Measurements from ENCODE around the gene HDAC10.
A peak's percentile ranks its signal among the peaks of the same experiment; 100 is the strongest.

Gene HDAC10

GRCh38 chr22:50260801-50261614 lies 9.9 kb upstream of the HDAC10 start:
- TF ChIP-seq CTCF (IDR thresholded peaks at IDR 0.05; ENCODE audit: low read depth, low read length) (no peak), EZH2phosphoT487 (IDR thresholded peaks at IDR 0.05; ENCODE audit: low read depth) (no peak)
- Histone ChIP-seq H3K9me3 (ENCODE audit: insufficient read depth, low read length) (no peaks in the 10 kb centered on the region), H3K4me3 (ENCODE audit: low read length) (peak overlapping the region; percentile 97), H3K27me3 (ENCODE audit: low read depth, low read length) (no peaks in the 10 kb centered on the region), H4K20me1 (ENCODE audit: insufficient read depth, low read length) (no peaks in the 10 kb centered on the region), H3K9ac (ENCODE audit: low read length) (peak overlapping the region; percentile 91), H3K4me1 (ENCODE audit: low read length) (peaks cover 21% of the 10 kb centered on the region), H3K36me3 (replicated peaks; ENCODE audit: low read depth, low read length) (no peaks in the 10 kb centered on the region), H2AFZ (ENCODE audit: low read depth, low read length) (no peak overlapping the region), H3K27ac (ENCODE audit: low read length) (peak overlapping the region; percentile 55), H3K79me2 (ENCODE audit: low read length) (peaks cover 18% of the 10 kb centered on the region), H3K4me2 (ENCODE audit: low read length) (peak overlapping the region; percentile 92)

- peaks cover 18% of the 10 kb centered on the region for H3K79me2 ChIP-seq (ENCODE audit: low read length)
- peak overlapping the region; percentile 97 for H3K4me3 ChIP-seq (ENCODE audit: low read length)
- peak overlapping the region; percentile 55 for H3K27ac ChIP-seq (ENCODE audit: low read length)
- no peak overlapping the region for H2AFZ ChIP-seq (ENCODE audit: low read depth, low read length)
- H3K4me2 ChIP-seq (ENCODE audit: low read length) = peak overlapping the region; percentile 92
- peak overlapping the region; percentile 91 for H3K9ac ChIP-seq (ENCODE audit: low read length)
- no peaks in the 10 kb centered on the region for H3K9me3 ChIP-seq (ENCODE audit: insufficient read depth, low read length)
- no peaks in the 10 kb centered on the region for H3K27me3 ChIP-seq (ENCODE audit: low read depth, low read length)
- no peaks in the 10 kb centered on the region for H4K20me1 ChIP-seq (ENCODE audit: insufficient read depth, low read length)
- H3K4me1 ChIP-seq (ENCODE audit: low read length) = peaks cover 21% of the 10 kb centered on the region
- no peak for TF ChIP-seq EZH2phosphoT487 (IDR thresholded peaks at IDR 0.05; ENCODE audit: low read depth)
- no peak for TF ChIP-seq CTCF (IDR thresholded peaks at IDR 0.05; ENCODE audit: low read depth, low read length)
- H3K36me3 ChIP-seq (replicated peaks; ENCODE audit: low read depth, low read length) = no peaks in the 10 kb centered on the region
Measured at GRCh38 chr22:50260434-50260800, 9.4 kb upstream of the HDAC10 start.

- Histone ChIP-seq H3K79me2 (ENCODE audit: low read length) (peaks cover 18% of the 10 kb centered on the region), H3K4me3 (ENCODE audit: low read length) (no peak overlapping the region), H3K36me3 (replicated peaks; ENCODE audit: low read depth, low read length) (no peaks in the 10 kb centered on the region), H4K20me1 (ENCODE audit: insufficient read depth, low read length) (no peaks in the 10 kb centered on the region), H2AFZ (ENCODE audit: low read depth, low read length) (no peak overlapping the region), H3K27ac (ENCODE audit: low read length) (no peak overlapping the region), H3K4me2 (ENCODE audit: low read length) (no peak overlapping the region), H3K9ac (ENCODE audit: low read length) (no peak overlapping the region), H3K9me3 (ENCODE audit: insufficient read depth, low read length) (no peaks in the 10 kb centered on the region), H3K27me3 (ENCODE audit: low read depth, low read length) (no peaks in the 10 kb centered on the region), H3K4me1 (ENCODE audit: low read length) (peaks cover 17% of the 10 kb centered on the region)
- TF ChIP-seq CTCF (IDR thresholded peaks at IDR 0.05; ENCODE audit: low read depth, low read length) (no peak), EZH2phosphoT487 (IDR thresholded peaks at IDR 0.05; ENCODE audit: low read depth) (no peak)
Measured at GRCh38 chr22:50259302-50259701, 8.2 kb upstream of the HDAC10 start.

- Histone ChIP-seq H2AFZ (ENCODE audit: low read depth, low read length) (no peak overlapping the region), H3K4me1 (ENCODE audit: low read length) (peaks cover 15% of the 10 kb centered on the region), H3K9me3 (ENCODE audit: insufficient read depth, low read length) (no peaks in the 10 kb centered on the region), H3K4me3 (ENCODE audit: low read length) (no peak overlapping the region), H3K27ac (ENCODE audit: low read length) (no peak overlapping the region), H3K36me3 (replicated peaks; ENCODE audit: low read depth, low read length) (no peaks in the 10 kb centered on the region), H3K27me3 (ENCODE audit: low read depth, low read length) (no peaks in the 10 kb centered on the region), H3K79me2 (ENCODE audit: low read length) (peaks cover 18% of the 10 kb centered on the region), H4K20me1 (ENCODE audit: insufficient read depth, low read length) (no peaks in the 10 kb centered on the region), H3K4me2 (ENCODE audit: low read length) (no peak overlapping the region), H3K9ac (ENCODE audit: low read length) (no peak overlapping the region)
- TF ChIP-seq CTCF (IDR thresholded peaks at IDR 0.05; ENCODE audit: low read depth, low read length) (no peak), EZH2phosphoT487 (IDR thresholded peaks at IDR 0.05; ENCODE audit: low read depth) (no peak)
Measured at GRCh38 chr22:50258361-50259292, 7.6 kb upstream of the HDAC10 start.

All from OCI-LY3 (cell line).